ENCODE measurements around the gene LRRC36. TPM values are rescaled to one million over a fixed set of nuclear protein-coding genes. Genes with fewer than 3 reads are reported as not detected.

LRRC36 gene
- total and polyA plus RNA-seq, 9 of the 15 experiments (the other 6 are each of a cell fraction or from before 2014, with no cell fraction given), result 0.09 to 0.40 (median 0.17) TPM; not detected in 1

DNA sequence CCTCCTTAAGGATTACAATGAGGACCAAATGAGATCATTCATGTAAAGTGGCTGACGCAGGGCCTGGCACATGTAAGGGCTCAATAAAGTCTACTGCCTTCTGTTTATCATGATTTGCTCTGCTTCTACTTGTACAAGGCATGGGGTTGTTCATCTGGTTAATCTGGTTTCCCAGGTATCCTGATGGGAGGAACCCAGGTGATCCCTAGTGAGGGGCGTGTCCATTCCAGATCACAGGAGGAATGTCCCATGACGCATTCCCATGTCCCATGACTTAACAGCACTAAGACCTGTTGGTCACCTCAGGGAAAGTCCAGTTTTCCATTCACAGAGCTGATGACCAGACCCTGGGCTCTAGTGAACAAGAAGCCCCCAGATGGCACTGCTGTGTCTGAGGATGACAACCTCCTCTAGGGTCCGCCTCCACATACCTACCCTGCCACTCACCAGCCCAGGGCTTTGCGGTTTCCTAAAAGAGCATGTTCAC is 78.2 kb downstream of the LRRC36 start:
- ChIA-PET CTCF (ENCODE audit: low intra/inter-chr PET ratio) (no interaction called here), POLR2A (interaction anchor here (0.6 to 0.8 kb wide), 2 partner anchors 8 to 1708 kb away, joined by 3 read pairs; no protein-coding TSS in a partner anchor)
- FAIRE-seq, result no peak
- Histone ChIP-seq H3K4me1 (replicated peaks in 1 of 2; ENCODE audit: control insufficient read depth in 2 of 2, insufficient read depth in 2 of 2, low read length in 2 of 2) (peaks cover 0 to 20% of the 10 kb centered on the region in 2 experiments; a peak in 2 of 5 replicates), H3K9me3 (replicated peaks; ENCODE audit: control insufficient read depth, insufficient read depth, low read depth, low read length) (no peaks in the 10 kb centered on the region), H3K27me3 (ENCODE audit: control insufficient read depth in 2 of 2, insufficient read depth in 2 of 2, low read length in 2 of 2) (peaks cover 16 to 54% of the 10 kb centered on the region in 2 experiments), H4K20me1 (replicated peaks; ENCODE audit: control insufficient read depth, insufficient read depth, low read length) (0 out of 2 replicates have a peak, but pooled peaks cover 4% of the 10 kb centered on the region), H3K9ac (ENCODE audit: insufficient read depth in 1 of 2, low read depth in 2 of 2, low read length in 2 of 2) (0 out of 4 replicates have a peak overlapping the region, but pooled peaks of 1 of the 2 experiments have one; percentile 20), H3K36me3 (ENCODE audit: control insufficient read depth, insufficient read depth, low read length) (no peaks in the 10 kb centered on the region), H3K79me2 (ENCODE audit: control insufficient read depth, insufficient read depth, low read length) (no peaks in the 10 kb centered on the region), H3K4me2 (ENCODE audit: insufficient read depth, low read length) (no peak overlapping the region), H3K9me1 (ENCODE audit: control insufficient read depth, insufficient read depth, low read length) (no peaks in the 10 kb centered on the region), H2AFZ (ENCODE audit: low read depth, low read length) (no peak overlapping the region), H3K4me3 (no peak overlapping the region), H3K27ac (ENCODE audit: extremely low read depth, low read depth, low read length) (no peak overlapping the region)
- 43% methylated on average over 5 of the region's 5 CpGs for WGBS (ENCODE audit: insufficient coverage, low coverage, missing lambda C conversion rate)
- no TSS peak for BruUV-seq (replicated peaks)
- in situ Hi-C loops (cut with MboI), result loop anchor here (25.0 kb wide), 1 partner anchor 442 kb away; the partner anchor contains the start of gene CES3
- DNase-seq (ENCODE audit: extremely low read depth in 1 of 4, low spot score in 3 of 4), result no peak
- no peak for TF ChIP-seq FOXP1 (CRISPR knock-in tag; IDR thresholded peaks at IDR 0.05)
- TF ChIP-seq SMARCA5 (IDR thresholded peaks at IDR 0.05), result no peak
- no peak for TF ChIP-seq HIVEP1 (CRISPR knock-in tag; IDR thresholded peaks at IDR 0.05)
- TF ChIP-seq POLR3G (IDR thresholded peaks at IDR 0.05; ENCODE audit: extremely low read depth, insufficient read length, insufficient replicate concordance), result no peak
- no peak for TF ChIP-seq HMGXB4 (CRISPR knock-in tag; IDR thresholded peaks at IDR 0.05)
- TF ChIP-seq ZNF79 (CRISPR knock-in tag; IDR thresholded peaks at IDR 0.05; ENCODE audit: low read depth), result no peak
- TF ChIP-seq FOS (IDR thresholded peaks at IDR 0.05; ENCODE audit: extremely low read depth, insufficient read length), result no peak
- TF ChIP-seq, protein P1, sequence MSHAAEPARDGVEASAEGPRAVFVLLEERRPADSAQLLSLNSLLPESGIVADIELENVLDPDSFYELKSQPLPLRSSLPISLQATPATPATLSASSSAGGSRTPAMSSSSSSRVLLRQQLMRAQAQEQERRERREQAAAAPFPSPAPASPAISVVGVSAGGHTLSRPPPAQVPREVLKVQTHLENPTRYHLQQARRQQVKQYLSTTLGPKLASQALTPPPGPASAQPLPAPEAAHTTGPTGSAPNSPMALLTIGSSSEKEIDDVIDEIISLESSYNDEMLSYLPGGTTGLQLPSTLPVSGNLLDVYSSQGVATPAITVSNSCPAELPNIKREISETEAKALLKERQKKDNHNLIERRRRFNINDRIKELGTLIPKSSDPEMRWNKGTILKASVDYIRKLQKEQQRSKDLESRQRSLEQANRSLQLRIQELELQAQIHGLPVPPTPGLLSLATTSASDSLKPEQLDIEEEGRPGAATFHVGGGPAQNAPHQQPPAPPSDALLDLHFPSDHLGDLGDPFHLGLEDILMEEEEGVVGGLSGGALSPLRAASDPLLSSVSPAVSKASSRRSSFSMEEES (CRISPR knock-in tag; IDR thresholded peaks at IDR 0.05), result no peak
- no peak for TF ChIP-seq ZKSCAN1 (IDR thresholded peaks at IDR 0.05; ENCODE audit: low read depth, low read length)
- TF ChIP-seq ZNF354B (CRISPR knock-in tag; IDR thresholded peaks at IDR 0.05), result no peak
- TF ChIP-seq, protein P2, sequence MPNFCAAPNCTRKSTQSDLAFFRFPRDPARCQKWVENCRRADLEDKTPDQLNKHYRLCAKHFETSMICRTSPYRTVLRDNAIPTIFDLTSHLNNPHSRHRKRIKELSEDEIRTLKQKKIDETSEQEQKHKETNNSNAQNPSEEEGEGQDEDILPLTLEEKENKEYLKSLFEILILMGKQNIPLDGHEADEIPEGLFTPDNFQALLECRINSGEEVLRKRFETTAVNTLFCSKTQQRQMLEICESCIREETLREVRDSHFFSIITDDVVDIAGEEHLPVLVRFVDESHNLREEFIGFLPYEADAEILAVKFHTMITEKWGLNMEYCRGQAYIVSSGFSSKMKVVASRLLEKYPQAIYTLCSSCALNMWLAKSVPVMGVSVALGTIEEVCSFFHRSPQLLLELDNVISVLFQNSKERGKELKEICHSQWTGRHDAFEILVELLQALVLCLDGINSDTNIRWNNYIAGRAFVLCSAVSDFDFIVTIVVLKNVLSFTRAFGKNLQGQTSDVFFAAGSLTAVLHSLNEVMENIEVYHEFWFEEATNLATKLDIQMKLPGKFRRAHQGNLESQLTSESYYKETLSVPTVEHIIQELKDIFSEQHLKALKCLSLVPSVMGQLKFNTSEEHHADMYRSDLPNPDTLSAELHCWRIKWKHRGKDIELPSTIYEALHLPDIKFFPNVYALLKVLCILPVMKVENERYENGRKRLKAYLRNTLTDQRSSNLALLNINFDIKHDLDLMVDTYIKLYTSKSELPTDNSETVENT (CRISPR knock-in tag; IDR thresholded peaks at IDR 0.05), result no peak
- no peak for TF ChIP-seq PHF8 (IDR thresholded peaks at IDR 0.05; ENCODE audit: borderline replicate concordance, low read length)
- TF ChIP-seq, protein P3, sequence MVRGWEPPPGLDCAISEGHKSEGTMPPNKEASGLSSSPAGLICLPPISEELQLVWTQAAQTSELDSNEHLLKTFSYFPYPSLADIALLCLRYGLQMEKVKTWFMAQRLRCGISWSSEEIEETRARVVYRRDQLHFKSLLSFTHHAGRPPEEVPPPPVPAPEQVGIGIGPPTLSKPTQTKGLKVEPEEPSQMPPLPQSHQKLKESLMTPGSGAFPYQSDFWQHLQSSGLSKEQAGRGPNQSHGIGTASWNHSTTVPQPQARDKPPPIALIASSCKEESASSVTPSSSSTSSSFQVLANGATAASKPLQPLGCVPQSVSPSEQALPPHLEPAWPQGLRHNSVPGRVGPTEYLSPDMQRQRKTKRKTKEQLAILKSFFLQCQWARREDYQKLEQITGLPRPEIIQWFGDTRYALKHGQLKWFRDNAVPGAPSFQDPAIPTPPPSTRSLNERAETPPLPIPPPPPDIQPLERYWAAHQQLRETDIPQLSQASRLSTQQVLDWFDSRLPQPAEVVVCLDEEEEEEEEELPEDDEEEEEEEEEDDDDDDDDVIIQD (CRISPR knock-in tag; IDR thresholded peaks at IDR 0.05), result no peak
- TF ChIP-seq RFX1 (IDR thresholded peaks at IDR 0.05), result no peak
- intact Hi-C loops (cut with micrococcal nuclease), result loop anchor here (10.0 kb wide), 1 partner anchor 390 kb away; no protein-coding TSS in a partner anchor
- ATAC-seq, result no peak

Measured in K562 (cell line).